ENCODE results near the gene LZTS2. TPM values are rescaled to one million over a fixed set of nuclear protein-coding genes. Genes with fewer than 3 reads are reported as not detected.

Gene LZTS2
- total RNA-seq, 1 experiment from 2014 or later = 93.0 TPM

DNA sequence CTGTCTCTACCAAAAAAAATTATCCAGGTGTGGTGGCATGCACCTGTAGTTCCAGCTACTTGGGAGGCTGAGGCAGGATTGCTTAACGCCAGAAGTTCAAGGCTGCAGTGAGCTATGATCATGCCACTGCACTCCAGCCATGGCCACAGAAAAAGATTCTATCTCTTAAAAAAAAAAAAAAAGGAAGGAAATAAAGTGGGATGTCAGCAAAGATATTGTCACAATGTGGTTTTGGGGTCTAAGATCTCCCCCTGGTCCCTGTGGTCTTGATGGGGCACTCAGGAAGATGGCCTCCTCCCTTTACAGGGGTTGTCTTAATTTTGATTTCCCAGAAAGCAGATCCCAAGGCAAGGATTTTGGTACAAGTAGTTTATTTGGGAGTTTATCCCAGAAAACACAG is 54.7 kb downstream of the LZTS2 start:
- Histone ChIP-seq H3K27ac (ENCODE audit: low read depth, low read length) (no peak overlapping the region), H3K9me3 (ENCODE audit: control insufficient read depth in 1 of 2, insufficient read depth in 1 of 2, low read depth in 1 of 2, low read length in 2 of 2) (no peaks in the 10 kb centered on the region), H3K4me3 (replicated peaks in 1 of 2; ENCODE audit: low read depth in 1 of 2, low read length in 2 of 2) (no peak overlapping the region), H3K9ac (ENCODE audit: low read length) (no peak overlapping the region), H3K27me3 (ENCODE audit: insufficient read depth, low read length) (no peaks in the 10 kb centered on the region), H3K4me2 (ENCODE audit: low read length) (no peak overlapping the region), H2AFZ (ENCODE audit: low read depth, low read length, poor library complexity, severe bottlenecking) (no peak overlapping the region), H4K20me1 (ENCODE audit: insufficient read depth) (no peaks in the 10 kb centered on the region), H3K4me1 (ENCODE audit: control insufficient read depth in 1 of 2, insufficient read depth in 2 of 2, low read length in 2 of 2) (peaks cover 21 to 39% of the 10 kb centered on the region in 2 experiments), H3K79me2 (ENCODE audit: insufficient read depth, low read length) (peaks cover 87% of the 10 kb centered on the region), H3K36me3 (ENCODE audit: control insufficient read depth in 1 of 2, insufficient read depth in 2 of 2, low read length in 2 of 2) (peaks cover 9 to 30% of the 10 kb centered on the region in 2 experiments; a peak in 3 of 4 replicates), H3K9me2 (ENCODE audit: insufficient read depth) (no peaks in the 10 kb centered on the region)
- RAD21 ChIA-PET (ENCODE audit: low non-redundant PET in 1 of 2, low total read pairs in 2 of 2, uncharacterized antibody in 2 of 2, unreplicated experiment in 2 of 2) = interaction anchor here in 1 of 2 experiments (0.7 kb wide), 1 partner anchor 13 kb away, joined by 3 read pairs; no protein-coding TSS in a partner anchor
- no peak for TF ChIP-seq ZNF274 (IDR thresholded peaks at IDR 0.05; ENCODE audit: low read depth, low read length)
- TF ChIP-seq, protein P1, sequence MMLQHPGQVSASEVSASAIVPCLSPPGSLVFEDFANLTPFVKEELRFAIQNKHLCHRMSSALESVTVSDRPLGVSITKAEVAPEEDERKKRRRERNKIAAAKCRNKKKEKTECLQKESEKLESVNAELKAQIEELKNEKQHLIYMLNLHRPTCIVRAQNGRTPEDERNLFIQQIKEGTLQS (IDR thresholded peaks at IDR 0.05) = no peak
- TF ChIP-seq EZH2phosphoT487 (IDR thresholded peaks at IDR 0.05; ENCODE audit: borderline replicate concordance) = no peak
- no peak for TF ChIP-seq YY1 (IDR thresholded peaks at IDR 0.05; ENCODE audit: extremely low read depth, insufficient replicate concordance, low read depth, low read length)
- no peak for TF ChIP-seq JUND (IDR thresholded peaks at IDR 0.05)
- TF ChIP-seq, protein P2, sequence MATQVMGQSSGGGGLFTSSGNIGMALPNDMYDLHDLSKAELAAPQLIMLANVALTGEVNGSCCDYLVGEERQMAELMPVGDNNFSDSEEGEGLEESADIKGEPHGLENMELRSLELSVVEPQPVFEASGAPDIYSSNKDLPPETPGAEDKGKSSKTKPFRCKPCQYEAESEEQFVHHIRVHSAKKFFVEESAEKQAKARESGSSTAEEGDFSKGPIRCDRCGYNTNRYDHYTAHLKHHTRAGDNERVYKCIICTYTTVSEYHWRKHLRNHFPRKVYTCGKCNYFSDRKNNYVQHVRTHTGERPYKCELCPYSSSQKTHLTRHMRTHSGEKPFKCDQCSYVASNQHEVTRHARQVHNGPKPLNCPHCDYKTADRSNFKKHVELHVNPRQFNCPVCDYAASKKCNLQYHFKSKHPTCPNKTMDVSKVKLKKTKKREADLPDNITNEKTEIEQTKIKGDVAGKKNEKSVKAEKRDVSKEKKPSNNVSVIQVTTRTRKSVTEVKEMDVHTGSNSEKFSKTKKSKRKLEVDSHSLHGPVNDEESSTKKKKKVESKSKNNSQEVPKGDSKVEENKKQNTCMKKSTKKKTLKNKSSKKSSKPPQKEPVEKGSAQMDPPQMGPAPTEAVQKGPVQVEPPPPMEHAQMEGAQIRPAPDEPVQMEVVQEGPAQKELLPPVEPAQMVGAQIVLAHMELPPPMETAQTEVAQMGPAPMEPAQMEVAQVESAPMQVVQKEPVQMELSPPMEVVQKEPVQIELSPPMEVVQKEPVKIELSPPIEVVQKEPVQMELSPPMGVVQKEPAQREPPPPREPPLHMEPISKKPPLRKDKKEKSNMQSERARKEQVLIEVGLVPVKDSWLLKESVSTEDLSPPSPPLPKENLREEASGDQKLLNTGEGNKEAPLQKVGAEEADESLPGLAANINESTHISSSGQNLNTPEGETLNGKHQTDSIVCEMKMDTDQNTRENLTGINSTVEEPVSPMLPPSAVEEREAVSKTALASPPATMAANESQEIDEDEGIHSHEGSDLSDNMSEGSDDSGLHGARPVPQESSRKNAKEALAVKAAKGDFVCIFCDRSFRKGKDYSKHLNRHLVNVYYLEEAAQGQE (IDR thresholded peaks at IDR 0.05; ENCODE audit: low read depth) = no peak
- no peak for TF ChIP-seq TCF7L2 (IDR thresholded peaks at IDR 0.05; ENCODE audit: borderline replicate concordance, extremely low read depth, insufficient read depth, insufficient read length)
- TF ChIP-seq RAD21 (IDR thresholded peaks at IDR 0.05; ENCODE audit: low read depth) = no peak
- TF ChIP-seq SIN3A (IDR thresholded peaks at IDR 0.05; ENCODE audit: low read depth) = no peak
- TF ChIP-seq POLR2AphosphoS5 (IDR thresholded peaks at IDR 0.05; ENCODE audit: low read depth, low read length) = no peak
- TF ChIP-seq, protein P3, sequence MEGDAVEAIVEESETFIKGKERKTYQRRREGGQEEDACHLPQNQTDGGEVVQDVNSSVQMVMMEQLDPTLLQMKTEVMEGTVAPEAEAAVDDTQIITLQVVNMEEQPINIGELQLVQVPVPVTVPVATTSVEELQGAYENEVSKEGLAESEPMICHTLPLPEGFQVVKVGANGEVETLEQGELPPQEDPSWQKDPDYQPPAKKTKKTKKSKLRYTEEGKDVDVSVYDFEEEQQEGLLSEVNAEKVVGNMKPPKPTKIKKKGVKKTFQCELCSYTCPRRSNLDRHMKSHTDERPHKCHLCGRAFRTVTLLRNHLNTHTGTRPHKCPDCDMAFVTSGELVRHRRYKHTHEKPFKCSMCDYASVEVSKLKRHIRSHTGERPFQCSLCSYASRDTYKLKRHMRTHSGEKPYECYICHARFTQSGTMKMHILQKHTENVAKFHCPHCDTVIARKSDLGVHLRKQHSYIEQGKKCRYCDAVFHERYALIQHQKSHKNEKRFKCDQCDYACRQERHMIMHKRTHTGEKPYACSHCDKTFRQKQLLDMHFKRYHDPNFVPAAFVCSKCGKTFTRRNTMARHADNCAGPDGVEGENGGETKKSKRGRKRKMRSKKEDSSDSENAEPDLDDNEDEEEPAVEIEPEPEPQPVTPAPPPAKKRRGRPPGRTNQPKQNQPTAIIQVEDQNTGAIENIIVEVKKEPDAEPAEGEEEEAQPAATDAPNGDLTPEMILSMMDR (IDR thresholded peaks at IDR 0.05 in 2 of 3, conservative IDR thresholded peaks at IDR 0.05 in 1 of 3; ENCODE audit: borderline replicate concordance in 1 of 3, insufficient read depth in 1 of 3, low read depth in 2 of 3, low read length in 2 of 3) = no peak
- TF ChIP-seq, protein P4, sequence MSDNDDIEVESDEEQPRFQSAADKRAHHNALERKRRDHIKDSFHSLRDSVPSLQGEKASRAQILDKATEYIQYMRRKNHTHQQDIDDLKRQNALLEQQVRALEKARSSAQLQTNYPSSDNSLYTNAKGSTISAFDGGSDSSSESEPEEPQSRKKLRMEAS (IDR thresholded peaks at IDR 0.05) = no peak
- no peak for TF ChIP-seq SP1 (IDR thresholded peaks at IDR 0.05; ENCODE audit: low read depth)
- TF ChIP-seq CEBPB (IDR thresholded peaks at IDR 0.05; ENCODE audit: low read depth) = no peak
- no peak for TF ChIP-seq ZFX (IDR thresholded peaks at IDR 0.05)
- no peak for TF ChIP-seq SRF (IDR thresholded peaks at IDR 0.05; ENCODE audit: low read depth)
- TF ChIP-seq POLR2A (IDR thresholded peaks at IDR 0.05; ENCODE audit: borderline replicate concordance, extremely low read depth, insufficient read depth, insufficient read length) = no peak
- TF ChIP-seq CBX3 (IDR thresholded peaks at IDR 0.05; ENCODE audit: low read depth) = no peak
- TF ChIP-seq EGR1 (IDR thresholded peaks at IDR 0.05; ENCODE audit: low read depth) = no peak
- no TSS peak for BruUV-seq (replicated peaks)
- CTCF ChIA-PET = interaction anchor here (0.6 to 6.1 kb wide), 3 partner anchors 13 to 88 kb away, joined by 4 to 118 read pairs (median 104); no protein-coding TSS in a partner anchor
- no peak for DNase-seq (ENCODE audit: low read depth, low spot score)
- ATAC-seq = no peak
- intact Hi-C loops (cut with micrococcal nuclease) = no loop called here
- POLR2A ChIA-PET = interaction anchor here (3.6 kb wide), 1 partner anchor 11 kb away, joined by 33 read pairs; no protein-coding TSS in a partner anchor
